Left renal cortex interstitium (tissue), 4 donors: ENCODE data around the gene FAM228A. TPM values are rescaled to one million over a fixed set of nuclear protein-coding genes. Genes with fewer than 3 reads are reported as not detected.
"Not testable (repeated sequence)": the region's sequence is repeated elsewhere in the genome, so short reads cannot be mapped to it uniquely, and the experiment has no call there.

Experiments used
- DNase-seq, 4 donors: peaks; one replicate each; pipeline ENCODE4 v3.0.0-alpha.2; 2013; ENCODE audit warnings: low read depth in 4 of 4, low spot score in 2 of 4, missing footprints in 1 of 4
- polyA plus RNA-seq, 4 donors: library from polyadenylated mRNA; unstranded; fragments of 120-200 nt; gene quantifications; one replicate each; pipeline ENCODE4 v1.2.1, GENCODE V29; 2013; ENCODE audit not compliant: insufficient read length in 4 of 4

FAM228A gene
- polyA plus RNA-seq, result 1 to 10 TPM in 2 of 4 donors, under 1 TPM in 2; 0.70 to 1.6 (median 1.0) TPM

DNA sequence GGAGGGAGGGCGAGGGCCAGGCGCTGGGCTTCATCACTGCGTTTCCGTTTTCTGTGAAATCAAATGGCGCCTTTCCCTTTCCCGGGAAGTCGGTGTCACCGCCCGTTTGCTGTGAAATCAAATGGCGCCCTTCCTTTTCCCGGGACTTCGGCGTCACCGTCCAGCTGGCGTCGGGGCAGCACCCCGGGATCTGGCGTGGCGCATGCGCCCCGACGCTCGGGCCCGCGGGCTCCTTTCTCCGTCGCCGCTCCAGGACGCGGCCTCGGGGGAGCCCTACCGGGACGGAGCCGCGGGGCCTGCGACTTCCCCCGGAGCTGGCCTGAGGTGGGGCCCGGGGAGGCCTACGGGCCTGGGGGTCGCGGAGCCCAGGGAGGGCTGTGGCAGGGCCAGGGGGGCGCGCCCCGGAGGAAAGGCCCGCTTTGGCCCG, at the start of gene FAM228A:
Gene FAM228A, plus strand, starts transcription at position 203 of the 427 bp plus-strand sequence. CDS start 428 bp downstream, outside the sequence.
- no peak for DNase-seq

GRCh38 chr2:24125956-24126355, 48.9 kb upstream of the FAM228A start:
- no peak for DNase-seq

- no peak for DNase-seq
These were observed 42.3 kb upstream of the FAM228A start for GRCh38 chr2:24132543-24132942.

DNA sequence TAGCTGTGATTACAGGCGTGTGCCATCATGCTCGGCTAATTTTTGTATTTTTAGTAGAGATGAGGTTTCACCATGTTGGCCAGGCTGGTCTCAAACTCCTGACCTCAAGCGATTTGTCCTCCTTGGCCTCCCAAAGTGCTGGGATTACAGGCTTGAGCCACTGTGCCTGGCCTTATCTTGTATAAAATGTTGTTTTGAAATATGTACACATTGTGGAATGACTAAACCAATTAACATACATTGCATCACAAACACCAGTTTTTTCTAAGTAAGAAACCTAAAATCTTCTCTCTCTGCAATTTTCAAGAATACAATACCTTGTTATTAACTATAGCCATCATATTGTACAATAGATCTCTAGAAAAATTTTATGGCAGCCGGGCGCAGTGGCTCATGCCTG, 34.5 kb upstream of the FAM228A start:
- DNase-seq, result not testable (repeated sequence)

DNA sequence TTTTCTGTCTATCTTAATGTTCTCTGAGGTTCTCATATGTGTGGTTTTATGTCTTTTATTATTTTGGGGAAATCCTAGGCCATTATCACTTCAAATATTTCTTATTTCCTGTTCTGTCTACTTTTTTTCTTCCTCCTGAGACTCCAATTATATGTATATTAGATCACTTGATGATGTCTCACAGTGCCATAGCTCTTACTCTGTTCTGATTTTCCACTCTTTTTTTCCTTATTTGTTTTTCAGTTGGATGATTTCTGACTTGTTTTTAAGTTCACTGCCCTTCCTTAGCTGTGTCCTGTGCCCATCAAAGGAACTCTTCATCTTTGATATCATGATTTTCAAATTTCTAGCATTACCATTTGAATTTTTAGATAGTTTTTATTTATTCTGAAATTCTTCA, 27.5 kb upstream of the FAM228A start:
- DNase-seq, result no peak

DNA sequence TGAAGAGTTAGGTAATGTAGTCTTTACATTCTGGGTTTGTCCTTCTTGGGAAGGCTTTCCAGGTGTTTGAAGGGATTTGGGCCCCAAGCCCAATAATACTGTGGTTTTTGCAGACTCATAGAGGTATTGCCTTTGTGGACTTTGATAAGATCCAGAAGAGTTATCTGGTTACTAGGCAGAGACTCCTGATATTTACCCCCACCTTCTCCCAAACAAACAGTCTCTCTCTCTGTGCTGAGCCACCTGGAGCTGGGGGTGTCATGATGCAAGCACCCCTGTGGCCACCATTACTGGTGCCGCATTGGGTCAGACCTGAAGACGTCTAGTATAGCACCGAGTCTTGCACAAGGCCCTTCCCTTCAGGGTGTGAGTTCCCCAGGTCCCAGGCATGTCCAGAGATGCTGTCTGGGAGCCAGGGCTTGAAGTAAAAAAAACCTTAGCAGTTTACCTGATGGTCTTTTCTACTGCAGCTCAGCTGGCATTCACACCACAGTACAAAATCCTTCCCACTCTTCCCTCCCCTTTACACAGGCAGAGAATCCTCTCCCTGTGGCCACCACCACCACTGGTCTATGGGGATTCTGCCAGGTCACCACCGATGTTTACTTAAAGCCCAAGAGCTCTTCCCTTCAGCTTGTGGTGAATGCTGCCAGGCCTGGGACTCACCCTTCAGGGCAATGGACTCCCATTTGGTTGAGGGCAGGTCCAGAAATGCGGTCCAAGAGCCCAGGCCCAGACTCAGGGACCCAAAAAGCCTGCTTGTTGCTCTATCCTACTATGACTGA, 22.2 kb upstream of the FAM228A start:
- no peak for DNase-seq

GRCh38 chr2:24153478-24153877, 21.4 kb upstream of the FAM228A start:
- no peak for DNase-seq

DNA sequence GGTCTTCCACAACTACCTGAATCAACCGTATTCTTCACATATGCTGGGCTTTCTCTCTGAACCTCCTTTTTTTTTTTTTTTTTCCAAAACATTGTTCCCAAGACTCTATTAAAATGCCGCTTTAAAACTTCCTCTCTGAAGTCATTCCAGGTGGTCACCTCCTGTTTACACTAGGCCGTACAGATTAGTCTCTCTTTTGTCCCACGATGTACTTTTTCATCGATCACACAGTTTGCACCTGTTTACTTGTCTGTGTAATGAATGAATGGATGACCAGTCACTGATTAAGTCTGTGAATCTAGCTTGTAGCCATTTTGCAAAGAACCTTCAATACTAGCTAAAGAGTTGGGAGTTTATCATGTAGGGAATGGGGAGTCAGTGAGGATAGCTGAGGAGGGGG, 16.7 kb upstream of the FAM228A start:
- DNase-seq, result no peak

DNA sequence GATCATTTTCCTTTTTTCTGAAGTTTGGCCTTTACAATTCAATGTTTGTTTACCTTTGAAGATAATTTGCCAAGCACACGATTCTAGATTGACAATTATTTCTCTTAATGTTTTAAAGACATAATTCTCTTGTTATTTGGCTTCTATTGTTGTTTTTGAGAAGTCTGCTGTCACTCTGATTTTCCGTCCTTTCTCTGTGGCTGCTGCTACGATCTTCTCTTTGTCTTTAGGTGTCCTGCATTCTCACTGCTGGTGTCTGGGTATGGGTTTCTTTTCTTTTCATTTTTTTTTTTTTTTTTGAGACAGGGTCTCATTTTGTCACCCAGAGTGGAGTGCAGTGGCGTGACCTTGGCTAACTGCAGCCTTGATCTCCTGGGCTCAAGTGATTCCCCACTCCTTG, 15.1 kb upstream of the FAM228A start:
- DNase-seq, result no peak

- no peak for DNase-seq
These were observed 14.1 kb upstream of the FAM228A start for GRCh38 chr2:24160761-24161160.

DNA sequence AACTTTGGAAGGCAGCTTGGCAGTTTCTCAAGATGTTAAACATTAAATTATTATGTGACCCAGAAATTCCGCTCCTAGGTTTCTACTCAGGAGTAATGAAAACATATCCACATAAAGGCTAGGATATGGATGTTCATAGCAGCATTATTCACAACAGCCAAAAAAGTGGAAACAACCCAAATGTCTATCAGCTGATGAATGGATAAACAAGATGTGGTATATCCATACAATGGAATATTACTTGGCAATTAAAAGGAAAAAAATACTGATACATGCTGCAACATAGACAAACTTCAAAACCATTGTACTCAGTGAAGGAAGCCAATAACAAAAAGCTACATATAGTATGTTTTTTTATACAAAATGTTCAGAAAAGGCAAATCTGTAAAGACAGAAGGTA, 12.4 kb upstream of the FAM228A start:
- no peak for DNase-seq

GRCh38 chr2:24163186-24163585, 11.7 kb upstream of the FAM228A start:
- no peak for DNase-seq

DNA sequence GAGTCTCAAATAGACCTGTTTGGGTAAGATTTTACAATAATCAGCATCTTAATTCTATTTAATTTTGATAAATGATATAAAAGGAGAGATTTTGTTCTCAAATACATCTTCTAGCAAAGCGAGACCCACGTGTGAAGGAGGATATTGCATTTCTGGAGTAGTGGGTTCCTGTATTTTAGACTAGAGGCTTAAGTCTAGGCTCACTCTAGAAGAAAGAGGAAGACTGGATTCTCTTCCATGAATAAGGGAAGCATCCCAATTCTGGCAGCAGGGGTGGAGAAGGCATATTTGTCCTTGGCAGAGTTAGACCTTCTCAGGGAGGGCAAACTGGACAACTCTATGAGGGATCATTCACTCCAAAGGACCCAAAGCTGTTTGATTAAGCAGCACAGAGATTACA, 11.3 kb upstream of the FAM228A start:
- no peak for DNase-seq

DNA sequence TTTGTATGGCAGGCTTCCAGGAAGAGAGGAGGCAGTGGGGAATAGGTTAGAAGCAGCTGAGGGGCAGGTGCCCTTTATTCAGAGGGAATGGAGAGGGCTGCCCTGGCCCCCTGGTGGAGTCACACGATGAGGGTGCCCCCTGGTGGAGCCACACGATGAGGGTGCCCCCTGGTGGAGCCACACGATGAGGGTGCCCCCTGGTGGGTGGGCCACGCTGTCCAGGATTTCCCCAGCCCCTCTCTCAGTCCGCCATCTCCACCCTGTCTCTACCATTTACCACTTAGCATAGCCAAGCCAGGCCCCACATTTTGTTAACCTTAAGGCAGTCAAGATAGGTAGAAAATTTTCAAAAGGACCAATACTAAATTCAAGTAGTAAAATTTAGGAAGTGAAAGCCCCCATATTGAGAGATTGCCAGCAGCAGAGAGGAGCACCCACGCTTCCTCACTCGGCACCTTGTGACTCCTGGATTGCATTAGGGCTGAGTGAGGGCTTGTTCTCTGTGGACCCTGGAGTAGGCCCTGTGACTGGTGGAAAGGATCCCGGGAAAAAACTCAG, 10.4 kb upstream of the FAM228A start:
- no peak for DNase-seq

DNA sequence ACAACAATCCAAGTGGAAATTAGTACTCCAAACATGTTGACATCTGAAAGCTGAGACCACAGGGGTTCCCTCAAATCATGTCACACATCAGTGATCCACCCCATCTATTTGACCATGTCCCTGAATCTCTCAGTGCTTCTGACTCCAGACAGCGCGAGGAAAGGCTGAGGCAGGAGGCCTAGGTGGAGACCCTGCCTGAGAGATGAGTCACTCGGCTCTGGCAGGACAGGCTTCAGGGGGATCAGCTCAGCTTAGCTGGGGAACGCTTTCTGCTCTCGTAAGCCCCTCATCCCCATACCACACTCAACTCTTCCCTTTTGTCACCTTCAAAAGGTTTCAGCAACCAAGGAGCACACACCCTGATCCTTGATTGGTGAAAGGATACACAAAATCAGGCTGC, 5.8 kb upstream of the FAM228A start:
- DNase-seq, result no peak

DNA sequence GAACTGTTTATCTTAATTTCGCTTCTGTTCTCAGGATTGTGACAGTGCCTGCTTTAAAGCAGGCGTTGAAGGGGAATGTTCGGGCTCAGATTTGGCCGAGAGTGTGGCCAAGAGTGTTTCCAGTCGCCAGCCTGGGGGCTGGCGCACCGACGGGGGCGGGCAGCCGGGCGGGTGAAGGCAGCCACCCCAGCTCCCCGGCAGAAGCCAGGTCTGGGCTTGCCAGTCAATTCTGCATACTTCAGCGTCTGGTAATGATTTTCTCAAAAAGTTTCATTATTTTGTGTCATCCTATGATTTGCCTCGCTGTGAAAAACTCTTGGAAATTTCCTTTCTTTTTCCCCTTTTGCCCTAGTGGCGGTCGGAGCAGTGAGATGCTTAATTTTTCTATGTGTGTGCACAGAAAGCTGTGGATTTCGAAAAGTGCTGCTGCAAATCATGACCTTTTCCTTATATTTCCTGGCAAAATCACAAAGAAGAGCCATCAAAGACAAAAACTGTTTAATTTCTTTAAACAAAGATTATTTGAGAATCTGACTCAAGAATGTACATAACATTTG, 856 bp downstream of the FAM228A start:
- no peak for DNase-seq

DNA sequence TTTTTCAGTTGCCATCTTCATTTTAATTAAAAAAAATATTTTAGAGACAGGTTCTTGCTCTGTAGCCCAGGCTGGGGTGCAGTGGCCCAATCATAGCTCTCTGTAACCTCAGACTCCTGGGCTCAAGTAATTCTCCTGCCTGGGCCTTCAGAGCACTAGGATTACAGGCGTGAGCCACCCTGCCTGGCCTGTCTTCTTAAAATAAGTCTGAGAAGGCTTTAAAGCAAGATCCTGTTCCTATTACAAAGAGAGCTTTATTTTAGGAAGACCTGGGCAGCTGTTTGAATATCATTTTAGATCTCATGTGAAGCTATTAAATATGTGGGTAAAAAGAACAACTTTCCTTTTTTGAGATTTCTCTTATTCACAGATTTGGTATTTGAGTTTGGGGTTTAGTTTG, 1.5 kb downstream of the FAM228A start:
- no peak for DNase-seq

DNA sequence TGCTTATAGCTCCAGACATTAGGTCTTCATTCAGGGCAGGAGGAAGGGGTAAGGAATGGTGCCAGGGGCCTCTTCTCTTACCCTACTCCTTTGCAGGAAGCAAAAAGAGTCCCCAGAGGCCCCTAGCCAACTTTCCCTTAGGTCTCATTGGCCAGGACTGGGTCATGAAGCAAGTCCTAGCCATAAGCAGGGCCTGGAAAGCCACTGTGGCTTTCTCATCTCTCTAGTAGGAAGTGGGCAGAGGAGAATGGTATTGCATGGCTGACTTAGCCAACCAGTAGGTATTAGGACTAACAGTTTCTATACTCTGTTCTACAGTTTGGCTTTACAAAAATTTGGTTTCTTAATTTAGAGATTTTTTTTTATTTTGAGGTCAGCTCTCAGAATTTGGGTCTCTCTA, 4.8 kb downstream of the FAM228A start:
- no peak for DNase-seq

- peak in 2 of 4 donors; percentile 11 to 24 for DNase-seq
These were observed 7.0 kb downstream of the FAM228A start for GRCh38 chr2:24181849-24182248.

DNA sequence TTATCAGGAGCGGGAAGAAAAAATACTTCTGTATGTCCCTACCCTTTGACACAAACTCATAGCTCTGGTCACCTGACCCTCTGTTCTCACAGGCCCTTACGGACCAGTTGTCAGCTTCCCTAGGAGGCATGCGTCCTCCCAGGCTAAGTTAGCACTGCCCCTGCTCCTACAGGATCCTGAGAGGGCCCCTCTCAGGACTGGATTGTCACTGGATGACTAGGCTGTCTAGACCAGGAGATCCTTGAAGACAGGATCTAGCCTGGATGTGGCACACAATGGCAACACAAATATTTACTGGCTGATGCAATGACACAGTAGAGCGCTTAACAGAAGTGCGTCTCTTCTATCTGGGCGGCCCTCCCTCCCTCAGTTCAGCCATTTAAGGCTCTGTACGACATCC, 7.7 kb downstream of the FAM228A start:
- DNase-seq, result no peak

GRCh38 chr2:24183366-24184069, 8.7 kb downstream of the FAM228A start:
- DNase-seq, result no peak
